Measurements from ENCODE around the gene DIS3. TPM values are rescaled to one million over a fixed set of nuclear protein-coding genes. Genes with fewer than 3 reads are reported as not detected.

Gene DIS3
- total RNA-seq, 2 donors from 2014 or later = 32.9 to 36.9 TPM

- peaks cover 94% of the 10 kb centered on the region for H3K36me3 ChIP-seq (ENCODE audit: control insufficient read depth, insufficient read depth, low read length)
- TF ChIP-seq CTCF (conservative IDR thresholded peaks at IDR 0.05) = no peak
- peaks cover 70% of the 10 kb centered on the region for H3K36me3 Mint-ChIP-seq (ENCODE audit: low read depth)
- no peak for DNase-seq
- no peaks in the 10 kb centered on the region for H3K9me3 Mint-ChIP-seq
- H3K27me3 Mint-ChIP-seq (ENCODE audit: insufficient read depth) = no peaks in the 10 kb centered on the region
- no peak overlapping the region for H3K9ac ChIP-seq (ENCODE audit: extremely low read depth, low read length, poor library complexity, severe bottlenecking)
- H3K27ac Mint-ChIP-seq = no peak overlapping the region
- WGBS, 2 experiments (ENCODE audit: insufficient coverage in 1 of 2, insufficient read length in 1 of 2) = 84% methylated on average over 2 of the region's 2 CpGs; no CpG with 5 or more reads in 1 of the 2 experiments
- no peaks in the 10 kb centered on the region for H3K9me3 ChIP-seq (ENCODE audit: control insufficient read depth, low read length)
- H3K4me3 ChIP-seq (ENCODE audit: low read length) = no peak overlapping the region
- H3K4me3 Mint-ChIP-seq = no peak overlapping the region
- H3K27me3 ChIP-seq (ENCODE audit: control insufficient read depth, insufficient read depth, low read length, poor library complexity, severe bottlenecking) = no peaks in the 10 kb centered on the region
- H3K4me1 Mint-ChIP-seq = no peaks in the 10 kb centered on the region
- H3K27ac ChIP-seq (ENCODE audit: low read depth, low read length) = no peak overlapping the region
- peaks cover under 1% of the 10 kb centered on the region for H3K4me1 ChIP-seq (ENCODE audit: control insufficient read depth, insufficient read depth, low read length)
These were observed 7.7 kb downstream of the DIS3 start for GRCh38 chr13:72774019-72774418.

GRCh38 chr13:72763411-72763810 lies 18.3 kb downstream of the DIS3 start:
- Histone ChIP-seq H3K9me3 (ENCODE audit: control insufficient read depth, low read length) (no peaks in the 10 kb centered on the region), H3K27ac (ENCODE audit: low read depth, low read length) (no peak overlapping the region), H3K36me3 (ENCODE audit: control insufficient read depth, insufficient read depth, low read length) (peaks cover 98% of the 10 kb centered on the region), H3K27me3 (ENCODE audit: control insufficient read depth, insufficient read depth, low read length, poor library complexity, severe bottlenecking) (no peaks in the 10 kb centered on the region), H3K4me1 (ENCODE audit: control insufficient read depth, insufficient read depth, low read length) (no peaks in the 10 kb centered on the region), H3K4me3 (ENCODE audit: low read length) (no peak overlapping the region), H3K9ac (ENCODE audit: extremely low read depth, low read length, poor library complexity, severe bottlenecking) (no peak overlapping the region)
- Mint-ChIP-seq H3K4me1 (no peaks in the 10 kb centered on the region), H3K9me3 (no peaks in the 10 kb centered on the region), H3K36me3 (ENCODE audit: low read depth) (peaks cover 65% of the 10 kb centered on the region), H3K27ac (no peak overlapping the region), H3K27me3 (ENCODE audit: insufficient read depth) (no peaks in the 10 kb centered on the region), H3K4me3 (no peak overlapping the region)
- TF ChIP-seq CTCF (conservative IDR thresholded peaks at IDR 0.05) = no peak
- no peak for DNase-seq
- whole genome bisulfite sequencing, 2 experiments (ENCODE audit: insufficient coverage in 1 of 2, insufficient read length in 1 of 2) = 100% methylated on average over 1 to 2 of the region's 2 CpGs

- no peaks in the 10 kb centered on the region for H3K4me1 Mint-ChIP-seq
- peaks cover 87% of the 10 kb centered on the region for H3K36me3 ChIP-seq (ENCODE audit: control insufficient read depth, insufficient read depth, low read length)
- H3K36me3 Mint-ChIP-seq (ENCODE audit: low read depth) = peaks cover 55% of the 10 kb centered on the region
These were observed 21.5 kb downstream of the DIS3 start for GRCh38 chr13:72760189-72760588.

More at GRCh38 chr13:72760189-72760588, 21.5 kb downstream of the DIS3 start:
- WGBS, 2 experiments (ENCODE audit: insufficient coverage in 1 of 2, insufficient read length in 1 of 2) = 94 to 100% methylated on average over 2 to 3 of the region's 3 CpGs
- H3K4me3 Mint-ChIP-seq = no peak overlapping the region
- H3K27ac ChIP-seq (ENCODE audit: low read depth, low read length) = no peak overlapping the region
- no peak overlapping the region for H3K9ac ChIP-seq (ENCODE audit: extremely low read depth, low read length, poor library complexity, severe bottlenecking)
- H3K4me1 ChIP-seq (ENCODE audit: control insufficient read depth, insufficient read depth, low read length) = no peaks in the 10 kb centered on the region
- DNase-seq = no peak
- no peaks in the 10 kb centered on the region for H3K27me3 Mint-ChIP-seq (ENCODE audit: insufficient read depth)
- no peaks in the 10 kb centered on the region for H3K9me3 Mint-ChIP-seq
- no peak overlapping the region for H3K27ac Mint-ChIP-seq
- H3K27me3 ChIP-seq (ENCODE audit: control insufficient read depth, insufficient read depth, low read length, poor library complexity, severe bottlenecking) = no peaks in the 10 kb centered on the region
- no peaks in the 10 kb centered on the region for H3K9me3 ChIP-seq (ENCODE audit: control insufficient read depth, low read length)
- no peak overlapping the region for H3K4me3 ChIP-seq (ENCODE audit: low read length)
- TF ChIP-seq CTCF (conservative IDR thresholded peaks at IDR 0.05) = no peak
